ENCODE data around the gene MRPS18A.

The MRPS18A gene

DNA sequence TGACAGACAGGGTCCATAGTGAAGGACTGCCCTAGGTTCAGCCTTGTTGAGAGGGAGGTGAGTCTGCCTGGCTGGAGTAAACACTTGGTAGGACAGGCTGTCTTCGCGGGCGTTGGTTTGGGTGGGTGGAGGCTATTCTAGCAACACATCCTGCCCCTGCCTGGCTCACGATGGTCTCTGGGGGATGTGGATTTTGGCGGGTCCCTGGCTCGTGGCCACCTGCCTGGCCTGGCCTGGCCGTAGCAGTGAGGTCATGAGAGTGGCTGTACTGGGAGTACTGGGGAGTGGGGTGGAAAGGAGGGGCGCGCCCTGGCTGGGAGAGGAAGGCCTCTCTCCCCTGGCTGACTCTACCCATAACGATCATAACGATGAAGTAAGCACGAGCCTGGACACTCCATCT lies 30.2 kb upstream of the MRPS18A start:
- Histone ChIP-seq H3F3A (ENCODE audit: insufficient read depth, low read length) (no peaks in the 10 kb centered on the region), H3K9me2 (ENCODE audit: low read depth, low read length) (no peaks in the 10 kb centered on the region), H3K9ac (ENCODE audit: low read length) (no peak overlapping the region), H3K4me2 (ENCODE audit: low read length) (no peak overlapping the region), H3K79me2 (ENCODE audit: insufficient read depth, low read length) (no peaks in the 10 kb centered on the region), H3K27ac (ENCODE audit: low read depth, low read length, poor library complexity, severe bottlenecking) (no peak overlapping the region), H4K20me1 (ENCODE audit: insufficient read depth, low read length) (no peaks in the 10 kb centered on the region), H3K36me3 (ENCODE audit: insufficient read depth, low read length) (no peaks in the 10 kb centered on the region), H3K27me3 (ENCODE audit: insufficient read depth, low read length) (no peaks in the 10 kb centered on the region; the same call in 1 of the 2 replicates), H3K9me3 (ENCODE audit: low read length) (no peaks in the 10 kb centered on the region), H2AFZ (ENCODE audit: low read length) (no peak overlapping the region), H3K4me3 (ENCODE audit: low read depth, low read length, poor library complexity, severe bottlenecking) (no peak overlapping the region), H3K4me1 (ENCODE audit: insufficient read depth, low read length, severe bottlenecking) (peaks cover 28% of the 10 kb centered on the region)
- TF ChIP-seq, protein P1, sequence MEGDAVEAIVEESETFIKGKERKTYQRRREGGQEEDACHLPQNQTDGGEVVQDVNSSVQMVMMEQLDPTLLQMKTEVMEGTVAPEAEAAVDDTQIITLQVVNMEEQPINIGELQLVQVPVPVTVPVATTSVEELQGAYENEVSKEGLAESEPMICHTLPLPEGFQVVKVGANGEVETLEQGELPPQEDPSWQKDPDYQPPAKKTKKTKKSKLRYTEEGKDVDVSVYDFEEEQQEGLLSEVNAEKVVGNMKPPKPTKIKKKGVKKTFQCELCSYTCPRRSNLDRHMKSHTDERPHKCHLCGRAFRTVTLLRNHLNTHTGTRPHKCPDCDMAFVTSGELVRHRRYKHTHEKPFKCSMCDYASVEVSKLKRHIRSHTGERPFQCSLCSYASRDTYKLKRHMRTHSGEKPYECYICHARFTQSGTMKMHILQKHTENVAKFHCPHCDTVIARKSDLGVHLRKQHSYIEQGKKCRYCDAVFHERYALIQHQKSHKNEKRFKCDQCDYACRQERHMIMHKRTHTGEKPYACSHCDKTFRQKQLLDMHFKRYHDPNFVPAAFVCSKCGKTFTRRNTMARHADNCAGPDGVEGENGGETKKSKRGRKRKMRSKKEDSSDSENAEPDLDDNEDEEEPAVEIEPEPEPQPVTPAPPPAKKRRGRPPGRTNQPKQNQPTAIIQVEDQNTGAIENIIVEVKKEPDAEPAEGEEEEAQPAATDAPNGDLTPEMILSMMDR (IDR thresholded peaks at IDR 0.05; ENCODE audit: low read length) = no peak
- TF ChIP-seq EZH2 (IDR thresholded peaks at IDR 0.05; ENCODE audit: borderline replicate concordance, low read length) = no peak

DNA sequence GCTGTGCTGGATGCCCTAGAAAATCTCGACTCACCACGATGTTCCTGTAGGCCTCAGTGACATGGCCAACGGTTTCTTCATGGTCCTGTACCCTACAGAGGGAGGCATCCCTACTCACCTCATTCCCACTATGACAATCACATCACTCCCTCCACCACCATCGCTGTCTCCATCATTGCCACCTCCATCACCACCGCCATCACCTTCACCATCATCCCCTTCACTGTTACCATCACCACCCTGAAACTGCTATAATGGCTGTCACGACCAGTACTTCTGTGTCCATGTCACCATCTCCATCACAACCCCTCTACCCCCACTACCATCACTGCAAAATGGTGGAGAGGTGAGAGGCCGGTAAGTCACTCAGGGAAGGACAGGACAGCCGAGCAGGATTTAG lies 29.8 kb upstream of the MRPS18A start:
- no peak overlapping the region for H3K27ac ChIP-seq (ENCODE audit: low read depth, low read length, poor library complexity, severe bottlenecking)
- H3F3A ChIP-seq (ENCODE audit: insufficient read depth, low read length) = no peaks in the 10 kb centered on the region
- H3K27me3 ChIP-seq (ENCODE audit: insufficient read depth, low read length) = no peaks in the 10 kb centered on the region; the same call in 1 of the 2 replicates
- H2AFZ ChIP-seq (ENCODE audit: low read length) = no peak overlapping the region
- no peak overlapping the region for H3K4me2 ChIP-seq (ENCODE audit: low read length)
- H3K79me2 ChIP-seq (ENCODE audit: insufficient read depth, low read length) = no peaks in the 10 kb centered on the region
- no peak overlapping the region for H3K9ac ChIP-seq (ENCODE audit: low read length)
- H4K20me1 ChIP-seq (ENCODE audit: insufficient read depth, low read length) = no peaks in the 10 kb centered on the region
- no peaks in the 10 kb centered on the region for H3K36me3 ChIP-seq (ENCODE audit: insufficient read depth, low read length)
- H3K9me2 ChIP-seq (ENCODE audit: low read depth, low read length) = no peaks in the 10 kb centered on the region
- H3K9me3 ChIP-seq (ENCODE audit: low read length) = no peaks in the 10 kb centered on the region
- H3K4me3 ChIP-seq (ENCODE audit: low read depth, low read length, poor library complexity, severe bottlenecking) = no peak overlapping the region
- peaks cover 28% of the 10 kb centered on the region for H3K4me1 ChIP-seq (ENCODE audit: insufficient read depth, low read length, severe bottlenecking)
- TF ChIP-seq EZH2 (IDR thresholded peaks at IDR 0.05; ENCODE audit: borderline replicate concordance, low read length) = no peak
- TF ChIP-seq, protein P1 (IDR thresholded peaks at IDR 0.05; ENCODE audit: low read length) = no peak

DNA sequence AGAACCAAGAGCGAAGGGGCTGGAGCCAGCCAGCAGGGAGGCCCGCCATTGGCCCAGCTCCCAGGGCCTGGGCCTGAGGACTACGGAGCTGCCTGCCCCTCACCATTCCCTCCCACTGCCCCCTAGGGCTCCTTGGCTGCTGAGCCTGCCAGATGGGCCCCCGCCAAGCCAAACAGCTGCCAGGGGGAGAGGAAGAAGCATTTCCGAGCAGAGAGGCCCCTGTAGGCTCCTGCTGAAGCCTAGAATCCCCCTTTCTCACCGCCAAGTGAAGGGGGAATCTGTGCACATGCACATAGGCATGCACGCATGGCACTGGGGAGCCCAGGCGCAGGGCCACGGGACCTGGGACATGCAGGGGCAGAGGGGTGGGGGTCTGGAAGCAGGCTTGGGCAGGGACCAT lies 28.5 kb upstream of the MRPS18A start:
- Histone ChIP-seq H3K9ac (ENCODE audit: low read length) (no peak overlapping the region), H3K79me2 (ENCODE audit: insufficient read depth, low read length) (no peaks in the 10 kb centered on the region), H3K4me2 (ENCODE audit: low read length) (no peak overlapping the region), H3F3A (ENCODE audit: insufficient read depth, low read length) (no peaks in the 10 kb centered on the region), H4K20me1 (ENCODE audit: insufficient read depth, low read length) (no peaks in the 10 kb centered on the region), H3K9me3 (ENCODE audit: low read length) (no peaks in the 10 kb centered on the region), H3K27ac (ENCODE audit: low read depth, low read length, poor library complexity, severe bottlenecking) (no peak overlapping the region), H3K9me2 (ENCODE audit: low read depth, low read length) (no peaks in the 10 kb centered on the region), H3K4me3 (ENCODE audit: low read depth, low read length, poor library complexity, severe bottlenecking) (no peak overlapping the region), H3K36me3 (ENCODE audit: insufficient read depth, low read length) (no peaks in the 10 kb centered on the region), H2AFZ (ENCODE audit: low read length) (no peak overlapping the region), H3K4me1 (ENCODE audit: insufficient read depth, low read length, severe bottlenecking) (peaks cover 28% of the 10 kb centered on the region), H3K27me3 (ENCODE audit: insufficient read depth, low read length) (no peaks in the 10 kb centered on the region; the same call in 1 of the 2 replicates)
- no peak for TF ChIP-seq EZH2 (IDR thresholded peaks at IDR 0.05; ENCODE audit: borderline replicate concordance, low read length)
- TF ChIP-seq, protein P1 (IDR thresholded peaks at IDR 0.05; ENCODE audit: low read length) = no peak
